DLD1 (cell line): ENCODE measurements around the gene FYN.
"Not testable (repeated sequence)": the region's sequence is repeated elsewhere in the genome, so short reads cannot be mapped to it uniquely, and the experiment has no call there.

Experiments
- in situ Hi-C: cut with HindIII; loops from 2 replicates; pipeline ENCODE4 v1.10.0; 2017; ENCODE audit warnings: low sequenced_read_pairs

FYN gene

GRCh38 chr6:111644893-111645430, 228.3 kb downstream of the FYN start:
- in situ Hi-C loops: no loop called here

- in situ Hi-C loops: no loop called here
Observed at GRCh38 chr6:111642463-111643158, 230.6 kb downstream of the FYN start.

- in situ Hi-C loops: no loop called here
Observed at GRCh38 chr6:111639266-111639665, 234.0 kb downstream of the FYN start.

GRCh38 chr6:111634981-111635380, 238.3 kb downstream of the FYN start:
- in situ Hi-C loops: not testable (repeated sequence)

- in situ Hi-C loops: no loop called here
Observed at GRCh38 chr6:111633822-111634221, 239.4 kb downstream of the FYN start.

- in situ Hi-C loops: no loop called here
Observed at GRCh38 chr6:111632468-111633247, 240.6 kb downstream of the FYN start.

- in situ Hi-C loops: no loop called here
Observed at GRCh38 chr6:111631903-111632460, 241.3 kb downstream of the FYN start.

GRCh38 chr6:111631018-111631417, 242.2 kb downstream of the FYN start:
- in situ Hi-C loops: no loop called here

GRCh38 chr6:111628142-111628850, 245.0 kb downstream of the FYN start:
- in situ Hi-C loops: no loop called here

GRCh38 chr6:111626441-111626840, 246.8 kb downstream of the FYN start:
- in situ Hi-C loops: no loop called here

- in situ Hi-C loops: no loop called here
Observed at GRCh38 chr6:111625461-111626391, 247.5 kb downstream of the FYN start.

GRCh38 chr6:111625099-111625416, 248.2 kb downstream of the FYN start:
- in situ Hi-C loops: no loop called here

GRCh38 chr6:111624401-111625098, 248.7 kb downstream of the FYN start:
- in situ Hi-C loops: no loop called here

- in situ Hi-C loops: no loop called here
Observed at GRCh38 chr6:111623046-111623718, 250.1 kb downstream of the FYN start.

- in situ Hi-C loops: no loop called here
Observed at GRCh38 chr6:111620169-111620568, 253.1 kb downstream of the FYN start.

- in situ Hi-C loops: no loop called here
Observed at GRCh38 chr6:111618407-111618806, 254.8 kb downstream of the FYN start.

- in situ Hi-C loops: no loop called here
Observed at GRCh38 chr6:111617149-111617548, 256.1 kb downstream of the FYN start.

- in situ Hi-C loops: no loop called here
Observed at GRCh38 chr6:111615916-111616612, 257.2 kb downstream of the FYN start.
